ENCODE results near the gene ZNF689.

The ZNF689 gene

GRCh38 chr16:30619638-30620037, 9.4 kb upstream of the ZNF689 start:
- H2AFZ ChIP-seq (ENCODE audit: low read depth, low read length) = no peak overlapping the region
- 90% methylated on average over 5 of the region's 5 CpGs for WGBS
- no peak overlapping the region for H3K4ac ChIP-seq (ENCODE audit: low read depth in 1 of 2, low read length in 2 of 2)
- H3K27ac ChIP-seq (ENCODE audit: low read length, poor library complexity, severe bottlenecking) = peak overlapping the region; percentile 15
- no peak overlapping the region for H3K4me3 ChIP-seq (ENCODE audit: insufficient read depth in 1 of 2, low read depth in 1 of 2, low read length in 2 of 2)
- H3K27me3 ChIP-seq (ENCODE audit: control insufficient read depth in 1 of 2, insufficient read depth in 1 of 2, low read length in 2 of 2) = peaks cover 3 to 16% of the 10 kb centered on the region in 2 experiments
- no peaks in the 10 kb centered on the region for H3K36me3 ChIP-seq (ENCODE audit: control insufficient read depth in 1 of 2, insufficient read depth in 2 of 2, low read depth in 1 of 2, low read length in 2 of 2)
- no peak overlapping the region for H3K4me2 ChIP-seq (ENCODE audit: low read length, poor library complexity, severe bottlenecking)
- no peak overlapping the region for H2BK5ac ChIP-seq (ENCODE audit: low read depth, low read length, poor library complexity, severe bottlenecking)
- no peak overlapping the region for H3K23ac ChIP-seq (ENCODE audit: low read length in 2 of 2)
- no peak overlapping the region for H3K14ac ChIP-seq (ENCODE audit: low read length in 2 of 2)
- no peak for DNase-seq
- no peaks in the 10 kb centered on the region for H3K9me3 ChIP-seq (ENCODE audit: control insufficient read depth, low read length)
- peaks cover 9% of the 10 kb centered on the region for H3K4me1 ChIP-seq (ENCODE audit: control insufficient read depth, insufficient read depth, low read depth, low read length)
- no peaks in the 10 kb centered on the region for H3K79me1 ChIP-seq (replicated peaks; ENCODE audit: low read length, poor library complexity, severe bottlenecking)
- H3K18ac ChIP-seq (ENCODE audit: low read depth in 1 of 2, low read length in 2 of 2) = no peak overlapping the region
- no peak overlapping the region for H2BK120ac ChIP-seq (ENCODE audit: low read depth, low read length)
- no peak overlapping the region for H3K9ac ChIP-seq (ENCODE audit: low read length)
- no peak overlapping the region for H4K8ac ChIP-seq (ENCODE audit: low read length)
- H2BK12ac ChIP-seq (ENCODE audit: low read length in 2 of 2) = no peak overlapping the region
- no peak overlapping the region for H4K91ac ChIP-seq (ENCODE audit: low read length)
- H2BK15ac ChIP-seq (ENCODE audit: low read depth, poor library complexity, severe bottlenecking) = no peak overlapping the region
- H2AK5ac ChIP-seq (ENCODE audit: low read length, severe bottlenecking) = no peak overlapping the region

- no peak overlapping the region for H3K4me3 ChIP-seq (ENCODE audit: insufficient read depth in 1 of 2, low read depth in 1 of 2, low read length in 2 of 2)
- H3K9ac ChIP-seq (ENCODE audit: low read length) = no peak overlapping the region
- no peak overlapping the region for H3K4me2 ChIP-seq (ENCODE audit: low read length, poor library complexity, severe bottlenecking)
- no peaks in the 10 kb centered on the region for H3K79me1 ChIP-seq (replicated peaks; ENCODE audit: low read length, poor library complexity, severe bottlenecking)
- no peaks in the 10 kb centered on the region for H3K36me3 ChIP-seq (ENCODE audit: control insufficient read depth in 1 of 2, insufficient read depth in 2 of 2, low read depth in 1 of 2, low read length in 2 of 2)
- no peak overlapping the region for H4K91ac ChIP-seq (ENCODE audit: low read length)
- H3K9me3 ChIP-seq (ENCODE audit: control insufficient read depth, low read length) = no peaks in the 10 kb centered on the region
- no peak overlapping the region for H2BK12ac ChIP-seq (ENCODE audit: low read length in 2 of 2)
- H4K8ac ChIP-seq (ENCODE audit: low read length) = no peak overlapping the region
- H3K27ac ChIP-seq (ENCODE audit: low read length, poor library complexity, severe bottlenecking) = peak overlapping the region; percentile 15
- no peak overlapping the region for H2AFZ ChIP-seq (ENCODE audit: low read depth, low read length)
- no peak overlapping the region for H3K23ac ChIP-seq (ENCODE audit: low read length in 2 of 2)
- no peak overlapping the region for H2BK15ac ChIP-seq (ENCODE audit: low read depth, poor library complexity, severe bottlenecking)
- 92% methylated on average over 4 of the region's 4 CpGs for WGBS
- no peak overlapping the region for H2BK5ac ChIP-seq (ENCODE audit: low read depth, low read length, poor library complexity, severe bottlenecking)
- no peak overlapping the region for H2AK5ac ChIP-seq (ENCODE audit: low read length, severe bottlenecking)
- no peak for DNase-seq
- H2BK120ac ChIP-seq (ENCODE audit: low read depth, low read length) = no peak overlapping the region
- no peak overlapping the region for H3K14ac ChIP-seq (ENCODE audit: low read length in 2 of 2)
- H3K18ac ChIP-seq (ENCODE audit: low read depth in 1 of 2, low read length in 2 of 2) = no peak overlapping the region
- H3K4me1 ChIP-seq (ENCODE audit: control insufficient read depth, insufficient read depth, low read depth, low read length) = peaks cover 9% of the 10 kb centered on the region
- H3K27me3 ChIP-seq (ENCODE audit: control insufficient read depth in 1 of 2, insufficient read depth in 1 of 2, low read length in 2 of 2) = peaks cover 3 to 16% of the 10 kb centered on the region in 2 experiments
- H3K4ac ChIP-seq (ENCODE audit: low read depth in 1 of 2, low read length in 2 of 2) = no peak overlapping the region
Observed at GRCh38 chr16:30619202-30619601, 9.0 kb upstream of the ZNF689 start.

GRCh38 chr16:30615358-30616091, 5.3 kb upstream of the ZNF689 start:
- H2BK15ac ChIP-seq (ENCODE audit: low read depth, poor library complexity, severe bottlenecking) = no peak overlapping the region
- H3K79me1 ChIP-seq (replicated peaks; ENCODE audit: low read length, poor library complexity, severe bottlenecking) = peaks cover under 1% of the 10 kb centered on the region
- no peak overlapping the region for H2BK12ac ChIP-seq (ENCODE audit: low read length in 2 of 2)
- DNase-seq = peak; percentile 32
- H3K27ac ChIP-seq (ENCODE audit: low read length, poor library complexity, severe bottlenecking) = no peak overlapping the region
- no peaks in the 10 kb centered on the region for H3K27me3 ChIP-seq (ENCODE audit: control insufficient read depth in 1 of 2, insufficient read depth in 1 of 2, low read length in 2 of 2)
- H3K4me1 ChIP-seq (ENCODE audit: control insufficient read depth, insufficient read depth, low read depth, low read length) = peaks cover 9% of the 10 kb centered on the region
- H3K23ac ChIP-seq (ENCODE audit: low read length in 2 of 2) = no peak overlapping the region
- H2AK5ac ChIP-seq (ENCODE audit: low read length, severe bottlenecking) = no peak overlapping the region
- no peak overlapping the region for H2BK120ac ChIP-seq (ENCODE audit: low read depth, low read length)
- no peak overlapping the region for H4K91ac ChIP-seq (ENCODE audit: low read length)
- H3K18ac ChIP-seq (ENCODE audit: low read depth in 1 of 2, low read length in 2 of 2) = no peak overlapping the region
- no peak overlapping the region for H2BK5ac ChIP-seq (ENCODE audit: low read depth, low read length, poor library complexity, severe bottlenecking)
- no peak overlapping the region for H3K4ac ChIP-seq (ENCODE audit: low read depth in 1 of 2, low read length in 2 of 2)
- H3K4me2 ChIP-seq (ENCODE audit: low read length, poor library complexity, severe bottlenecking) = no peak overlapping the region
- H4K8ac ChIP-seq (ENCODE audit: low read length) = no peak overlapping the region
- H3K9me3 ChIP-seq (ENCODE audit: control insufficient read depth, low read length) = no peaks in the 10 kb centered on the region
- no peak overlapping the region for H3K14ac ChIP-seq (ENCODE audit: low read length in 2 of 2)
- H3K9ac ChIP-seq (ENCODE audit: low read length) = no peak overlapping the region
- 44% methylated on average over 12 of the region's 12 CpGs for WGBS
- no peaks in the 10 kb centered on the region for H3K36me3 ChIP-seq (ENCODE audit: control insufficient read depth in 1 of 2, insufficient read depth in 2 of 2, low read depth in 1 of 2, low read length in 2 of 2)
- no peak overlapping the region for H2AFZ ChIP-seq (ENCODE audit: low read depth, low read length)
- H3K4me3 ChIP-seq (ENCODE audit: insufficient read depth in 1 of 2, low read depth in 1 of 2, low read length in 2 of 2) = no peak overlapping the region

GRCh38 chr16:30609002-30609925, 925 bp downstream of the ZNF689 start:
- Histone ChIP-seq H3K27me3 (ENCODE audit: control insufficient read depth in 1 of 2, insufficient read depth in 1 of 2, low read length in 2 of 2) (no peaks in the 10 kb centered on the region), H3K9ac (ENCODE audit: low read length) (peak overlapping the region; percentile 98), H3K9me3 (ENCODE audit: control insufficient read depth, low read length) (no peaks in the 10 kb centered on the region), H2BK5ac (ENCODE audit: low read depth, low read length, poor library complexity, severe bottlenecking) (peak overlapping the region; percentile 84), H3K4me2 (ENCODE audit: low read length, poor library complexity, severe bottlenecking) (peak overlapping the region; percentile 89), H3K18ac (ENCODE audit: low read depth in 1 of 2, low read length in 2 of 2) (peak overlapping the region; percentile 95 to 100), H3K36me3 (ENCODE audit: control insufficient read depth in 1 of 2, insufficient read depth in 2 of 2, low read depth in 1 of 2, low read length in 2 of 2) (peaks cover 26 to 40% of the 10 kb centered on the region in 2 experiments), H3K4me3 (ENCODE audit: insufficient read depth in 1 of 2, low read depth in 1 of 2, low read length in 2 of 2) (peak overlapping the region; percentile 87 to 88), H3K23ac (ENCODE audit: low read length in 2 of 2) (peak overlapping the region in 1 of 2 experiments; percentile 60), H2BK15ac (ENCODE audit: low read depth, poor library complexity, severe bottlenecking) (no peak overlapping the region), H3K79me1 (replicated peaks; ENCODE audit: low read length, poor library complexity, severe bottlenecking) (peaks cover 24% of the 10 kb centered on the region), H2BK120ac (ENCODE audit: low read depth, low read length) (peak overlapping the region; percentile 89), H3K14ac (ENCODE audit: low read length in 2 of 2) (peak overlapping the region; percentile 94 to 99), H4K8ac (ENCODE audit: low read length) (peak overlapping the region; percentile 99), H3K27ac (ENCODE audit: low read length, poor library complexity, severe bottlenecking) (peak overlapping the region; percentile 97), H3K4ac (ENCODE audit: low read depth in 1 of 2, low read length in 2 of 2) (peak overlapping the region; percentile 80 to 98), H2AK5ac (ENCODE audit: low read length, severe bottlenecking) (no peak overlapping the region), H3K4me1 (ENCODE audit: control insufficient read depth, insufficient read depth, low read depth, low read length) (peaks cover 6% of the 10 kb centered on the region), H2BK12ac (ENCODE audit: low read length in 2 of 2) (peak overlapping the region in 1 of 2 experiments; percentile 63), H4K91ac (ENCODE audit: low read length) (peak overlapping the region; percentile 97), H2AFZ (ENCODE audit: low read depth, low read length) (peak overlapping the region; percentile 97)
- DNase-seq = peak; percentile 45
- 13% methylated on average over 39 of the region's 40 CpGs for WGBS
